NCI-H146 treated with DMSO at 0.1 percent for 48 hours (cell line): ENCODE measurements around the gene ZNF764.
"Not testable (repeated sequence)": the region's sequence is repeated elsewhere in the genome, so short reads cannot be mapped to it uniquely, and the experiment has no call there.

Experiments
- DNase-seq: peaks from one replicate; lab custom pipeline; 2025; ENCODE audit not compliant: unreplicated experiment; lab: John Stamatoyannopoulos, UW

Gene ZNF764

GRCh38 chr16:30551781-30552180 is 6.4 kb downstream of the ZNF764 start:
- DNase-seq: no peak

GRCh38 chr16:30548416-30549253 is 9.5 kb downstream of the ZNF764 start:
- no peak for DNase-seq

- DNase-seq: no peak
Observed at GRCh38 chr16:30546115-30546514, 12.1 kb downstream of the ZNF764 start.

- DNase-seq: no peak
Observed at GRCh38 chr16:30543067-30543466, 15.1 kb downstream of the ZNF764 start.

- no peak for DNase-seq
Observed at GRCh38 chr16:30541502-30542329, 16.5 kb downstream of the ZNF764 start.

GRCh38 chr16:30540916-30541464 is 17.2 kb downstream of the ZNF764 start:
- not testable (repeated sequence) for DNase-seq

- DNase-seq: not testable (repeated sequence)
Observed at GRCh38 chr16:30539986-30540526, 18.1 kb downstream of the ZNF764 start.

GRCh38 chr16:30539000-30539964 is 18.9 kb downstream of the ZNF764 start:
- DNase-seq: no peak

- DNase-seq: not testable (repeated sequence)
Observed at GRCh38 chr16:30536391-30537024, 21.7 kb downstream of the ZNF764 start.

GRCh38 chr16:30535777-30536190 is 22.4 kb downstream of the ZNF764 start:
- peak; percentile 55 for DNase-seq

GRCh38 chr16:30535106-30535776 is 22.9 kb downstream of the ZNF764 start:
- DNase-seq: no peak

GRCh38 chr16:30534368-30535105 is 23.6 kb downstream of the ZNF764 start, which contains the start of gene ZNF747:
Gene ZNF747, minus strand, starts transcription at chr16:30534858. Its CDS starts 179 bp downstream, at chr16:30534679.
- DNase-seq: peak; percentile 83

- no peak for DNase-seq
Observed at GRCh38 chr16:30533748-30534367, 24.3 kb downstream of the ZNF764 start.

GRCh38 chr16:30533146-30533522 is 25.0 kb downstream of the ZNF764 start:
- no peak for DNase-seq

- no peak for DNase-seq
Observed at GRCh38 chr16:30532285-30533145, 25.7 kb downstream of the ZNF764 start.

GRCh38 chr16:30530163-30531037 is 27.8 kb downstream of the ZNF764 start:
- no peak for DNase-seq
